ENCODE measurements around the gene CHAF1A. TPM values are rescaled to one million over a fixed set of nuclear protein-coding genes. Genes with fewer than 3 reads are reported as not detected.

The CHAF1A gene
- polyA plus RNA-seq, 1 donor from 2014 or later = 9.4 TPM

- no peak overlapping the region for H3K4me2 ChIP-seq (ENCODE audit: low read length)
- H3K36me3 ChIP-seq (ENCODE audit: insufficient read depth, low read length) = no peaks in the 10 kb centered on the region
- no peak overlapping the region for H3K4me3 ChIP-seq (ENCODE audit: low read length)
- no peaks in the 10 kb centered on the region for H3K9me3 ChIP-seq (ENCODE audit: low read length)
- H3K27ac ChIP-seq (ENCODE audit: low read length) = no peak overlapping the region
- H2AFZ ChIP-seq (ENCODE audit: low read depth, low read length) = no peak overlapping the region
- TF ChIP-seq POLR2AphosphoS5 (IDR thresholded peaks at IDR 0.05) = peak; percentile 24
- no peak for TF ChIP-seq REST (IDR thresholded peaks at IDR 0.05; ENCODE audit: borderline replicate concordance)
- no peak overlapping the region for H3K9ac ChIP-seq (ENCODE audit: low read length)
- H3F3A ChIP-seq (ENCODE audit: insufficient read depth, low read length, poor library complexity, severe bottlenecking) = no peaks in the 10 kb centered on the region
- H4K20me1 ChIP-seq (ENCODE audit: insufficient read depth) = no peaks in the 10 kb centered on the region
- no peaks in the 10 kb centered on the region for H3K79me2 ChIP-seq (replicated peaks; ENCODE audit: insufficient read depth, low read length)
- H3K9me2 ChIP-seq (ENCODE audit: insufficient read depth, low read length) = no peaks in the 10 kb centered on the region
- no peaks in the 10 kb centered on the region for H3K27me3 ChIP-seq (ENCODE audit: insufficient read depth, low read depth, low read length)
These were observed 38.7 kb upstream of the CHAF1A start for GRCh38 chr19:4363571-4364304.

DNA sequence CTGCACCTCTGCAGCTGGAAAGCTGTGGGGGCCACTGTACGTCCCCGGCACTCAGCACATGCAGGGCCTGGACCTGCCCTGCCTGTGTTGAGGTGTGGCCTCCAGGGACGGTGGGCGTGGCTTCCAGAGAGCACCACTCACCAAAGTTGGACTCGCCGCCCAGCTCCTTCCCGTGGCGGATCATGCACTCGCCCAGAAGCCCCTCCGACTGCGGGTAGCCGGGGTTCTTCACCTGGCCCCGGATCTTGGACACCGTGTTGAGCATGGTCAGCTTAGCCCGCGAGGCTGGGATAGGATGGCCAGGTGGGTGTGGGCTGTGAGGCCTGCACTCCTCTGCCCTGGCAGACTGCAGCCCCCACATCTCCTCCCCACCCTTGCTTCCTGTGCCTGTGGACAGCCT is 37.1 kb upstream of the CHAF1A start:
- no peak overlapping the region for H3K4me3 ChIP-seq (ENCODE audit: low read length)
- no peak overlapping the region for H3K4me2 ChIP-seq (ENCODE audit: low read length)
- TF ChIP-seq EP300 (conservative IDR thresholded peaks at IDR 0.05; ENCODE audit: poor library complexity, severe bottlenecking) = no peak
- TF ChIP-seq SMC3 (conservative IDR thresholded peaks at IDR 0.05; ENCODE audit: poor library complexity) = no peak
- no peak for TF ChIP-seq MXI1 (conservative IDR thresholded peaks at IDR 0.05; ENCODE audit: poor library complexity, severe bottlenecking)
- TF ChIP-seq POLR2AphosphoS5 (IDR thresholded peaks at IDR 0.05) = no peak
- no peak for TF ChIP-seq EZH2 (IDR thresholded peaks at IDR 0.05; ENCODE audit: borderline replicate concordance, insufficient read depth, low read length, poor library complexity, severe bottlenecking)
- no peak for TF ChIP-seq REST (IDR thresholded peaks at IDR 0.05; ENCODE audit: borderline replicate concordance)
- TF ChIP-seq RAD21 (conservative IDR thresholded peaks at IDR 0.05) = no peak
- TF ChIP-seq TAF1 (IDR thresholded peaks at IDR 0.05; ENCODE audit: low read depth) = no peak
- TF ChIP-seq, protein P1, sequence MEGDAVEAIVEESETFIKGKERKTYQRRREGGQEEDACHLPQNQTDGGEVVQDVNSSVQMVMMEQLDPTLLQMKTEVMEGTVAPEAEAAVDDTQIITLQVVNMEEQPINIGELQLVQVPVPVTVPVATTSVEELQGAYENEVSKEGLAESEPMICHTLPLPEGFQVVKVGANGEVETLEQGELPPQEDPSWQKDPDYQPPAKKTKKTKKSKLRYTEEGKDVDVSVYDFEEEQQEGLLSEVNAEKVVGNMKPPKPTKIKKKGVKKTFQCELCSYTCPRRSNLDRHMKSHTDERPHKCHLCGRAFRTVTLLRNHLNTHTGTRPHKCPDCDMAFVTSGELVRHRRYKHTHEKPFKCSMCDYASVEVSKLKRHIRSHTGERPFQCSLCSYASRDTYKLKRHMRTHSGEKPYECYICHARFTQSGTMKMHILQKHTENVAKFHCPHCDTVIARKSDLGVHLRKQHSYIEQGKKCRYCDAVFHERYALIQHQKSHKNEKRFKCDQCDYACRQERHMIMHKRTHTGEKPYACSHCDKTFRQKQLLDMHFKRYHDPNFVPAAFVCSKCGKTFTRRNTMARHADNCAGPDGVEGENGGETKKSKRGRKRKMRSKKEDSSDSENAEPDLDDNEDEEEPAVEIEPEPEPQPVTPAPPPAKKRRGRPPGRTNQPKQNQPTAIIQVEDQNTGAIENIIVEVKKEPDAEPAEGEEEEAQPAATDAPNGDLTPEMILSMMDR (IDR thresholded peaks at IDR 0.05; ENCODE audit: poor library complexity, severe bottlenecking) = no peak
- no peak overlapping the region for H3K27ac ChIP-seq (ENCODE audit: low read length)
- H3K9me2 ChIP-seq (ENCODE audit: insufficient read depth, low read length) = no peaks in the 10 kb centered on the region
- no peaks in the 10 kb centered on the region for H3K36me3 ChIP-seq (ENCODE audit: insufficient read depth, low read length)
- H2AFZ ChIP-seq (ENCODE audit: low read depth, low read length) = no peak overlapping the region
- H3K9ac ChIP-seq (ENCODE audit: low read length) = no peak overlapping the region
- H3K79me2 ChIP-seq (replicated peaks; ENCODE audit: insufficient read depth, low read length) = no peaks in the 10 kb centered on the region
- H3K27me3 ChIP-seq (ENCODE audit: insufficient read depth, low read depth, low read length) = no peaks in the 10 kb centered on the region
- no peaks in the 10 kb centered on the region for H4K20me1 ChIP-seq (ENCODE audit: insufficient read depth)
- H3K9me3 ChIP-seq (ENCODE audit: low read length) = no peaks in the 10 kb centered on the region
- no peaks in the 10 kb centered on the region for H3F3A ChIP-seq (ENCODE audit: insufficient read depth, low read length, poor library complexity, severe bottlenecking)
